Progenitor cell of endocrine pancreas (in vitro differentiated cells): ENCODE measurements around the gene NOC2L. TPM values are rescaled to one million over a fixed set of nuclear protein-coding genes. Genes with fewer than 3 reads are reported as not detected.

Source experiments
- DNase-seq: peaks from one replicate; pipeline ENCODE4 v3.0.0; 2021; ENCODE audit warnings: low spot score; ENCODE audit not compliant: unreplicated experiment
- H3K27ac Mint-ChIP-seq: 2 replicates; pipeline ENCODE4 v1.8.0; 2021; ENCODE audit warnings: mild to moderate bottlenecking, moderate library complexity, mixed read lengths
- H3K27me3 Mint-ChIP-seq: 2 replicates; pipeline ENCODE4 v1.8.0; 2021; ENCODE audit warnings: mixed read lengths
- H3K36me3 Mint-ChIP-seq: 2 replicates; pipeline ENCODE4 v1.8.0; 2022; ENCODE audit warnings: mixed read lengths; ENCODE audit not compliant: insufficient read depth
- H3K4me1 Mint-ChIP-seq: 2 replicates; pipeline ENCODE4 v1.8.0; 2021; ENCODE audit warnings: low read depth, mixed read lengths
- H3K4me3 Mint-ChIP-seq: 2 replicates; pipeline ENCODE4 v1.8.0; 2021; ENCODE audit warnings: low read depth, mild to moderate bottlenecking, moderate library complexity, mixed read lengths
- H3K9me3 Mint-ChIP-seq: 2 replicates; pipeline ENCODE4 v1.8.0; 2021; ENCODE audit warnings: low read depth, mixed read lengths
- CTCF ChIP-seq: fragments of 200-600 bp; sonication (generic); IDR thresholded peaks from one replicate; pipeline ENCODE4 v1.5.0; 2021; ENCODE audit warnings: antibody characterized with exemption, mild to moderate bottlenecking; ENCODE audit not compliant: unreplicated experiment
- total RNA-seq: library from RNA; stranded (reverse); gene quantifications from 2 replicates; pipeline ENCODE4 v1.2.1, GENCODE V29; 2021

Gene NOC2L
- total RNA-seq, 1 donor from 2014 or later = 78.2 TPM

- Mint-ChIP-seq H3K36me3 (peaks cover 2% of the 10 kb centered on the region), H3K4me3 (no peak overlapping the region), H3K4me1 (peaks cover 2% of the 10 kb centered on the region), H3K9me3 (peaks cover 3% of the 10 kb centered on the region), H3K27me3 (peaks cover 20% of the 10 kb centered on the region), H3K27ac (no peak overlapping the region)
- no peak for TF ChIP-seq CTCF
- DNase-seq = no peak
These were observed 15.2 kb upstream of the NOC2L start for GRCh38 chr1:974293-974640.

- Mint-ChIP-seq H3K9me3 (peaks cover 3% of the 10 kb centered on the region), H3K4me3 (no peak overlapping the region), H3K4me1 (peaks cover 2% of the 10 kb centered on the region), H3K27me3 (peaks cover 26% of the 10 kb centered on the region), H3K36me3 (peaks cover 2% of the 10 kb centered on the region), H3K27ac (no peak overlapping the region)
- no peak for TF ChIP-seq CTCF
- DNase-seq = no peak
These were observed 14.6 kb upstream of the NOC2L start for GRCh38 chr1:973459-974292.

GRCh38 chr1:972726-973458, 13.8 kb upstream of the NOC2L start:
- H3K4me1 Mint-ChIP-seq = peaks cover 2% of the 10 kb centered on the region
- peaks cover 30% of the 10 kb centered on the region for H3K27me3 Mint-ChIP-seq
- H3K27ac Mint-ChIP-seq = no peak overlapping the region
- no peak overlapping the region for H3K4me3 Mint-ChIP-seq
- no peaks in the 10 kb centered on the region for H3K36me3 Mint-ChIP-seq
- no peak for DNase-seq
- TF ChIP-seq CTCF = no peak
- H3K9me3 Mint-ChIP-seq = no peaks in the 10 kb centered on the region

- TF ChIP-seq CTCF = no peak
- Mint-ChIP-seq H3K27ac (no peak overlapping the region), H3K36me3 (no peaks in the 10 kb centered on the region), H3K4me1 (peaks cover 2% of the 10 kb centered on the region), H3K4me3 (no peak overlapping the region), H3K27me3 (peaks cover 37% of the 10 kb centered on the region), H3K9me3 (no peaks in the 10 kb centered on the region)
- DNase-seq = no peak
These were observed 12.9 kb upstream of the NOC2L start for GRCh38 chr1:971751-972506.
